Measurements from ENCODE around the gene ATP1B4.
"Not testable (repeated sequence)": the region's sequence is repeated elsewhere in the genome, so short reads cannot be mapped to it uniquely, and the experiment has no call there.

Gene ATP1B4

GRCh38 chrX:120361764-120362305 is at the start of gene ATP1B4:
Gene ATP1B4, plus strand, starts transcription at chrX:120362089. Its CDS starts 80 bp downstream, at chrX:120362169.
- H3K4me3 ChIP-seq (ENCODE audit: low read length): no peak within 1 kb of the TSS
- no peak for TF ChIP-seq ZNF274 (IDR thresholded peaks at IDR 0.05; ENCODE audit: low read depth, low read length)

DNA sequence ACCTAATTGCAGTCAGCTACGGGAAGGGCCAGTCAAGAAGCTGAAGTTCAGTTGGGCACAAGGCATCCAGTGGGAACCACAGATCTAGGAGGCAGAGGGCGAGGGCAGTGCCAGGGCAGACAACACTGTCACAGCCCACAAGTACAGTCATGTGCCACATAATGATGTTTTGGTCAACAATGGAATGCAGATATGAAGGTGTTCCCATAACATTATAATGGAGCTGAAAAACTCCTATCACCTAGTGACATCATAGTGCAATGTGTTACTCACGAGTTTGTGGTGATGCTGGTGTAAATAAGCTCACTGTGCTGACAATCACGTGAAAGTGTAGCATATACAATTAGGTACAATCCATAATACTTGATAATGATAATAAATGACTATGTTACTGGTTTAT is 46.1 kb upstream of the ATP1B4 start:
- no peak for TF ChIP-seq ZNF274 (IDR thresholded peaks at IDR 0.05; ENCODE audit: low read depth, low read length)
- no peak overlapping the region for H3K4me3 ChIP-seq (ENCODE audit: low read length)

GRCh38 chrX:120316587-120317283 is 45.2 kb upstream of the ATP1B4 start:
- no peak for TF ChIP-seq ZNF274 (IDR thresholded peaks at IDR 0.05; ENCODE audit: low read depth, low read length)
- H3K4me3 ChIP-seq (ENCODE audit: low read length): no peak overlapping the region

DNA sequence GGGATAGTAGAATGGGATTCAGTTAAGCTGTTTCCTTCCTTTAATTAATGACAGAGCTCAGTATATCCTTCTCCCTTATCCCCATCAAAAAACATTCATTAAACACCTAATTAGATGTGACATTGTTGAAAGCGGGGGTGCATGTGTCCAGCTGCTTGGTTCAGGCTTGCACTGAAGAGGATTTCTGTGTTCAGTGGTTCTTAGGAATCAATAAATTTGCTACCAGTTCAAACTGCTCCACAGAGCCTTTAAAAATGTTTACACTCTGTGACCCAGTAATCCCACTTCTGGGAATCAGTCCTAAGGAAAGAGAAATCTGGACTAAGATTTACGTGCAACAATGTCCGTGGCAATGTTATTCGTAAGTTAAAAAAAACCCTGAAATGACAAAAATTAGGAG is 43.5 kb upstream of the ATP1B4 start:
- H3K4me3 ChIP-seq (ENCODE audit: low read length): no peak overlapping the region

DNA sequence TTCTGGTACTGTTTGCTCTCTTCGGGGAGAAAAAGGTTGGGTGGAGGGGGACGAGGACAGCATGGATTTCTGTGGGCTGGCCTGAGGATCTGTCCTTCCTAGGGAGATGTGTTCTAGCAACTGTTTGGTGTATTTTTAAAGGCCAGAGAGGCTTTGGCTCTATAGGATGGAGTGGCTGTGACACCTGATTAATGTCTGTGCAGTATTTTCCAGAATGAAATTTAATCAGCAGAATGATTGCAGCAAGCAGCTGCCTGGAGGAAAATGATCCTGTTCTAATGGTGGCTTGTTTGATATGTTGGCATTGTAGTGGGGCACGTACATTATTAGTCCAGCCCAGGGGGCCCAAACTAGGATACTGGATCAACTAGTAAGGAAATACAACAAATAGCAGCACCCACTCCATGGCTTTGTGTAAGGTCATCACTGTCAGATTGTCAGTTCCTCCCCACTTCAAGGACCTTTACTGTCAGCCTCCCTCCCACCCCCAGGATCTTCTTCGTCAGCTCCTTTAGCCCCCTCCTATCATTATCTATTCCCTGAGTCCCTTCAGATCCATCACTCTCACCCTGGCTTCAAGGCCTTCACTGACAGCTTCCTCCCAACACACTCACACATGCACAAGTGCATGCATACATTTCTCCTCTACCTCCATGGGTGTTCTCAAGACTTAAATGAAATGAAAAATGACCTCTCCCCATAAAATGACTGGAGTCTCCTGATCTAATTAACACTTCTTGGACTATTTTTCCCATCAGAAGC is 40.2 kb upstream of the ATP1B4 start:
- no peak for TF ChIP-seq ZNF274 (IDR thresholded peaks at IDR 0.05; ENCODE audit: low read depth, low read length)
- no peak overlapping the region for H3K4me3 ChIP-seq (ENCODE audit: low read length)

More for the DNA sequence above, 43.5 kb upstream of the ATP1B4 start:
- TF ChIP-seq ZNF274 (IDR thresholded peaks at IDR 0.05; ENCODE audit: low read depth, low read length): no peak

DNA sequence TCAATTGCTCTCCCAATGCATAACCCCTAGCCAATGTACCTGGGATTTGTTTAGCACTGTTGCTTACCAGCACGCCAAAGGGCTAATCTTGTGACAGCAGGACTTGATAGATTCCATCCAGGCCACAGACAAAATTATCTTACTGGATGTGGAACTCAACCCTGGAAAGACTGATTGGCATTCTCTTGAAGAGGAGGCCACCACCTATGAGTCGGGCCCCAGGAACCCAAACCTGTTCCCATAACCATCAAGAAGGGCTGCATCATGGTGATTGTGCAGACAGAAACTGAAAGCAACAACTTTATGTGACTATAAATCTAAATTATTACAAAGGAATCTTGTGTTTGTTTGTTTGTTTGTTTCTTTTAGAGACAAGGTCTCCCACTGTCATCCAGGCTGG is 30.8 kb upstream of the ATP1B4 start:
- TF ChIP-seq ZNF274 (IDR thresholded peaks at IDR 0.05; ENCODE audit: low read depth, low read length): no peak
- H3K4me3 ChIP-seq (ENCODE audit: low read length): no peak overlapping the region

DNA sequence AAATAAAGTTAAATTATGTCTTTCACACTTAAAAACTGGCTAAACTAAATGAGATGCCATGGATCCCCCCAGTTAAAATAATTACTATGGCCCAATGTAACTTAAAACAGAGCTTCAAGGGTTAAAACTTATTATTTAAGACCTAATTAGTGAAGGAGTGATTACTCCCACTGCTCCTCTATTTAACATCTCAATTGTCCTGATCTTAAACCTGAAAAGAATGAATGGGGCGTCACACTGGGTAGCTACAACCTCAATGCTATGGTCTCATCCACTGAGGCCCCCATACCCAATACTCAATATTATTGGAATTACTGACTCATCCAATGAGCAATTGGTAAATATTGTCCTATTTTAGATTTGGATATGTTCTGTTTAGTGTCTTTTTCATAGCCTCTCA is 29.5 kb upstream of the ATP1B4 start:
- H3K4me3 ChIP-seq (ENCODE audit: low read length): no peak overlapping the region
- no peak for TF ChIP-seq ZNF274 (IDR thresholded peaks at IDR 0.05; ENCODE audit: low read depth, low read length)

DNA sequence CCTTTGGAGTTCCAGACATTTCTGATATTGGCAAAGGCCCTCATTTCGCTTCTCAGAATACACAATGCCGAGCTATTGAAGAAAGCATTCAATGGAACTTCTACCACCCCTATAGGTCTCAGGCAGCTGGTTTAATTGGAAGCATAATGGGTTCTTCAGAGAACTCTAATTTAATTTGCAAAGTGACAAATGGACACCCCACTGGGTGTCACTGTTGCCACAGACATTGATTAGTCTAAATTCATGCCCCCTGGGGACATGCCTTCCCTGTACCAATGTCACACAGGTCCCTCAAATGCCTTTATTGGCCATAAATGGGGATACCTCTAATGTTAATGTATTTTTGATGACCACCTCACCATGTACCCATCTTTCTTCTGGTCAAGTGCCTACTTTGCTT is 27.7 kb upstream of the ATP1B4 start:
- no peak for TF ChIP-seq ZNF274 (IDR thresholded peaks at IDR 0.05; ENCODE audit: low read depth, low read length)
- no peak overlapping the region for H3K4me3 ChIP-seq (ENCODE audit: low read length)

GRCh38 chrX:120334603-120335002 is 27.3 kb upstream of the ATP1B4 start:
- no peak overlapping the region for H3K4me3 ChIP-seq (ENCODE audit: low read length)
- TF ChIP-seq ZNF274 (IDR thresholded peaks at IDR 0.05; ENCODE audit: low read depth, low read length): no peak

DNA sequence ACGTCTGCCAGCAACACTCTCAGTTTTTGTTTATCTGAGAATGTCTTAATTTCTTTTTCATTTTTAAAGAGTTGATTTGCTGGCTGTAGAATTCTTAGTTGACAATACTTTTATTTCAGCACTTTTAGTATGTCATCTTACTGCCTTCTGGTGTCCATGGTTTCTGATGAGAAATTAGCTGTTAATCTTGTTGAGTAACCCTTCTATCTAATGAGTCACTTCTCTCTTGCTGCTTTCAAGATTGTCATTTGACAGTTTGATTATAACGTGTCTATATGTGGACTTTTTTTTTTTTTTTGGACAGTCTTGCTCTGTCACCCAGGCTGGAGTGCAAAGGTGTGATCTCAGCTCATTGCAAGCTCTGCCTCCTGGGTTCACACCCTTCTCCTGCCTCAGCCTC is 26.6 kb upstream of the ATP1B4 start:
- no peak overlapping the region for H3K4me3 ChIP-seq (ENCODE audit: low read length)
- TF ChIP-seq ZNF274 (IDR thresholded peaks at IDR 0.05; ENCODE audit: low read depth, low read length): no peak

DNA sequence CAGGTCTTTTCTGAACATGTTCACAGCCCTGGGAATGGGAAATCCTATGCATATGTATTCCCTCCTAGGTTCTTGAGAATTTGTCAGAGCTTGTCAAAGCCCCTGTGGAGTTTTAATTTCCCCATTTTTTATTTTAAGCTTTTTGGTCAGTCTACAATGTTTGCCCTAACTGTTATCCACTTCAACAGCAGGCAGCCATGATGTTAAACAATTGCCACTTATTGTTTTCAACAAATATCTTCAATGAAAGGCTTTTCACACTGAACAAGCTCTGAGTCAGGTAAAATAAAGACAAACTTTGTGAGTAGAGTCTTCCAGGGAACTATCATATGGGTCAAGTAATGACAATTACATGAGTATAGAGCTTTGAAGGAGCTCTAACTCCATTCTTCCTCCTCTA is 25.0 kb upstream of the ATP1B4 start:
- TF ChIP-seq ZNF274 (IDR thresholded peaks at IDR 0.05; ENCODE audit: low read depth, low read length): no peak
- H3K4me3 ChIP-seq (ENCODE audit: low read length): no peak overlapping the region

GRCh38 chrX:120344566-120344965 is 17.3 kb upstream of the ATP1B4 start:
- H3K4me3 ChIP-seq (ENCODE audit: low read length): not testable (repeated sequence)

- TF ChIP-seq ZNF274 (IDR thresholded peaks at IDR 0.05; ENCODE audit: low read depth, low read length): no peak
- H3K4me3 ChIP-seq (ENCODE audit: low read length): no peak overlapping the region
These were observed 11.3 kb upstream of the ATP1B4 start for GRCh38 chrX:120350450-120351138.

DNA sequence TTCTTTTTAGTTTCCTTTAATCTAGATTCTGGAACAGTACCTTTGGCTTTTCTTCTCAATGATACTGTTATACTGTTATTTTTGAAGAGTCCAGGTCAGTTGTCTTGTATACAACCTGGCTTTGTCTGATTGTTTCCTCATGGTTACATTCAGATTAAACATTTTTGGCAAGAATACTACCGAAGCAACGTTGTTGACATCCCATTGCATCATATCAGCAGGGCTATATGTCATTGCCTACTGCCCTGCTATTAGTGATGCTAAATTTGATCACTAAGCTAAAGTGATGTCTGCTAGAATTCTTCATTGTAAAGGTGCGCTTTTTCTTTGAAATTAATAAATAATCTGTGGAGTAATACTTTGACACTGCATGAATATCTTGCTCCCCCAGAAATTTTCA is 5.8 kb upstream of the ATP1B4 start:
- H3K4me3 ChIP-seq (ENCODE audit: low read length): no peak overlapping the region
- no peak for TF ChIP-seq ZNF274 (IDR thresholded peaks at IDR 0.05; ENCODE audit: low read depth, low read length)

- no peak for TF ChIP-seq ZNF274 (IDR thresholded peaks at IDR 0.05; ENCODE audit: low read depth, low read length)
These were observed 4.7 kb upstream of the ATP1B4 start for GRCh38 chrX:120357186-120357585.

More at GRCh38 chrX:120357186-120357585, 4.7 kb upstream of the ATP1B4 start:
- H3K4me3 ChIP-seq (ENCODE audit: low read length): no peak overlapping the region

Measured in GM08714 (cell line).